HUDEP-2 (cell line): ENCODE results near the gene CHAD.

Experiments
- DNase-seq, 76 experiments: peaks; one replicate each; lab custom pipeline; 2025; ENCODE audit not compliant: unreplicated experiment in 76 of 76; lab: John Stamatoyannopoulos, UW

Gene CHAD

DNA sequence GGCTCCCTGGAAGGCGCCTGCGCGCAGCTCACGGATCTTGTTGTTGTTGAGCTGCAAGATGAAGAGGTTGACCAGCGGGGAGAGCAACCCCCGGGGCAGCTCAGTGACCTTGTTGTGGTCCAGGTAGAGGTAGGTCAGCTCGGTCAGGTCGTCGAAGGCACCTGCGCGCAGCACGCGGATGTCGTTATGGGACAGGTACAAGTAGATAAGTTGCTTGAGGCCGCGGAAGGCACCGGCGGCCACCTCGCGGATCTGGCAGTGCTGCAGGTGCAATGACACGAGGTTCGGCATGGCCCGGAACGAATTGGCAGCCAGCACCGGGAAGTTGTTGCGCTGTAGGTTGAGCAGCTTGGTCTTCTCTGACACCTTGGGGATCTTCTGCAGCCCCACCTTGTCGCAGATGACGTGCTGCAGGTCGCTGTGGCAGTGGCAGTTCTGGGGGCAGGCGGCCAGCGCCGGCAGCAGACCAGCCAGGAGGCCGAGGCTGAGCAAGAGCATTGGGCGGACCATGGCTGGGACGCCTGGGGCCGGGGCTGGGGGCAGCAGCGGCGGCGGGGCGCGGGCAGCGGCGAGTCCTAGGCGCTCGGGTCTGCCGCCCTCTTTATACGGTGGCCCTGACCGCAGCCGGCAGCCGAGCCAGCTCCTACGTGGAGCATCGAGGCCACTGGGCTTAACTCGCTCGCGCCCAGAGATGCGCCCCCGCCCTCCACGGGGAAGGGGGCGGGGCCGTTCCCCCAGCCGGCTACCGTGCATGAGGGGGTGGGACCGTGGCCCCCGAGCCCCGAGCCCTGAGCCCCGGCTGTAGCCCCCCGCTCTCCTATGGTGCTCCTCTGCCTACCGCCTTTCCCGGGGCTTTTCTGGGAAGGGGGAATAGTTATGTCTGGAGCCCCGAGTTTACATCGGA is at the start of gene CHAD:
Gene CHAD (minus strand): TSS at position 577 of the 904 bp plus-strand sequence. CDS start 67 bp downstream, at position 510.
- DNase-seq, result no peak

DNA sequence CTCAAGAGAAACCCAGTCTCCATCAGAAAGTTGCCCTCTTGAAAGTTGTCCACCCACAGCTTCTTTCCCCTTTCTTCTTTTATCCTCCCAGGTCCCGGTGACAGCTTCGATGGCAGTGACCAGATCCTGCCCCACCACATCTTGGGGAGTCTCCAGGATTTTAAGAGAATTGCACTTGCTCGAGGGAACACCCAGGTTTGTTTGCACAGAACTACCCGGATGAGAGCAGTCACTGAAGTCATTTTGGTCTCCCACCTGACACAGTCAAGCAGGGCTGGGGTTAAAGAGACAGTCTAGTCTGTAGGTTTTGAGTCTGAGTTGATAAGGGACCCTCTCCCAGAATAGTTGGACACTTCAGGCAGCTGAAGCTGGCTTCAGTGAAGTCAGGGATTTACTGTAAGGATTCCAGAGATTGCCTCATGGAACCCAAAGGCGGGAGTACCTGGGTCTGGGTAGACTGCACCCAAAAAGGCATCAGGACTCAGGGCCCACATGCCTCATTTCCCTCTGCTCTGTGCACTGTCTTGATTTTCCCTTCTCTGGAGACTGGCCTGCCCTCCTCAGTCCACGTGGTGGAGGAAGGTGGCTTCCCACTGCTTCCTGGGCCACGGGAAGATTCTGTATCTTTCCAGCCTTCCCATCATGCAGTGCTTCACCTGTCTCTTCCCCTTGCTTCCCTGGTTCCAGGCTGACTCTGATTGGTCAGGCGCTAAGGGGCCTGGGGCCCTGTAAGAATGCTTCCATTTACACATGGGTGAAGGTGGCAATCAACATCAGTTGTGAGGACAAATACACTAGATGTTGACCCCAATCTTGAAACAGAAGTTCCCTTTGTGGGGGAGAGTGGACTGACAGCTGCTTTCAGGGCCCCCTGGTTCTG is 49.1 kb upstream of the CHAD start:
- DNase-seq, result no peak

DNA sequence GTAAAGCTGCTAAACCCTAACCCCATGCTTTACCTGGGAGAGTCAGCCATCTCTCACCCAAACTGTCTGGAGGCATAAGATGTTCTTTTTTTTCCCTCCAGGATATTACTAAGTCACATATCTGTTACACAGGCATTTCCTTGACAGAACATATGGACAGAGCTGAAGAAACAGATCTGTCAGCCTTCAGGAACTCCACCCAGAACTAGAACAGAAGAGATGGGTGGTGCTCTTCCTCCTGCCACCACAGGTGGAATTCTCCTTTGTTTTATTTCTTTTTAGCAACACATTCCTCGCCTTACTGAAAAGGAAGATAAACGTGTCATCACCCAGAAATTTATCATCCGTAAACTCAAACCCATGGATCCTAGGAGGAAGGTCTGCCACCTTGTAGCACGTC is 48.3 kb upstream of the CHAD start:
- DNase-seq, result no peak

DNA sequence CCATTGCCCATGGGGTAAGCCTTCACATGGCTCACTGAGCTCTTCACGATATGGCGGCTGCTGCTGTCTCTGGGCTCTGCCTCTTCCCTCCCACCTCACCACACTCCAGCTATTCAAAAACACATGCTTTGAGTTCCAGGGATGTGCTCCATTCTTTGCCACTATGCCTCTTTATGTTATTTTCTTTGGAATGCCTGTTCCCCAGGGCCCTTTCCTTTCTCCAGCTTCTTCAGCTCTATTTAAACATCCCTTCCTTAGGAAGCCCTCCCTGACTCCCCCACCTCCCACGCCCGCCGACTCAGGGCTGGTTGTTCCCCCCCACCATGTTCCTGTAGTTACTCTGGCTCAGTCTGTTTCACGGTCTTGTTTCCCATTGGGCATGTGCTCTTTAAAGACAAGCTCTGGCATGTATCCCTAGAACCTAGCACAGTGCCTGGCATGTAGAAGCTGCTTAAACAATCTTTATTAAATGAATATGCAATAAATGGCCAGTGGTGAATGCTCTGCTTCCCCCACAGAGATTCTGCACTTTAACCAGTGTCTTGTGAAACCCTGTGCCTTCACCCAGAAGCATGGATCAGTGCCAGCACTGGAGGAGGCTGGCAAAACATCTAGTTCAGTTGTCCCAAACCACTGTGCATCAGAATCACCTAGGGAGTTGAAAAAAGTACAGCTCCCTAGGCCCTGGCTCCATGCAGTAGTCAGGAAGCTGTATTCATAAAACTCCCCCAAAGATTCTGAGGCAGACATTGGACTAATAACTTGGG is 46.4 kb upstream of the CHAD start:
- DNase-seq, result peak in 3 of 76 experiments; percentile 7 to 28 (median 7)

DNA sequence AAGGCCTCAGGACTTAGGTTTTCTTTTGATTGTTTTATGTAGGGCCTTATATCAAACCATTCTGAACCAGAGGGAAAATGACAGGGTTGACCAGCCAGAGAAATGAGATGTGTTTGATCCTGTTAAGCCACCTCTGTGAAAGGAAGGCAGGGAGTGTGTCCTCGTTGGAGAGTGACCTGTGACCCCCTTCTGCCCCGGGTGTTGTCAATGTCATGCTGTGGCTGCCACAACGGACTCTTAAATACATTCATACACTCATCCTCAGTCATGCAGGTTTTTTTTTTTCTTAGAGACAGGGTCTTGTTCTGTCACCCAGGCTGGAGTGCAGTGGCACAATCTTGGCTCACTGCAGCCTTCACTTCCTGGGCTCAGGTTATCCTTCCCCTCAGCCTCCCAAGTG is 45.7 kb upstream of the CHAD start:
- no peak for DNase-seq

DNA sequence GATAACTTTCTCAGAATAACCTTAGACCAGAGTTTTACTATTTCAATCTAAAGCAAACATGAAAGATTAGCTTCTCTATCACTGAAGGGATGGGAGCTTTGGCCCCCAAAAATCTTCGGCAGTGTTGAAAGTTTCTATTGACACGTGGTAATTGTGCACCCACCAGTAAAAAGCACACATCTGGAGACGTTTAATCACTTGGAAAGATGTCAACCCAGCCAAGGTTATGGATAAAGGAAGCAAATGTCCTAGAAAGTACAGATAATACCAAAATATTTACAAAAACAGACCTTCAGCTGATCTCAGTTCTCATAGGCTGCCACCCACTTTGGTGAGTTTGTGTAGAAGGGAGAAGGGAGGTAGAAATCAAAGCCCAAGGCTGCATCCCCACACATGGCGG is 44.8 kb upstream of the CHAD start:
- DNase-seq, result no peak

DNA sequence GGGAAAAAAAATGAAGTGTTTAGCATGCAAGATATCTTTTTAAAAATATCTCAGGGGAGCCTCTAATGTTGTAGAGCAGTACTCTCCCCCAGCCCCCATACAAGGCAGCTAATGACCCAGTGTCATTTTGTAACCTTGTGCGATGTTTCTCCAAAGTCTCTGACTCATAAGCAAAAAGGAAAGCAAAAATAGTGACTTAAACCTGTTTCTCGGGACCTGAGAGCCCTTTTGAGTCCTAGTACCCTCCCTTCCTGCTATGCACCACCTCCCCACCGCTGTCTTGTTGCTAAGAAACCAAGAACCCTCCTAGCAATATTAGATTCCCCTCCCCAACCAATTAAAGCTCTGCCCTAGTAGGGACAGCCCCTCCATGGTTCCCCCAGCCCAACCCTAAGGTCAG is 42.4 kb upstream of the CHAD start:
- no peak for DNase-seq

- no peak for DNase-seq
Observed at GRCh38 chr17:50508573-50509460, 40.1 kb upstream of the CHAD start.

DNA sequence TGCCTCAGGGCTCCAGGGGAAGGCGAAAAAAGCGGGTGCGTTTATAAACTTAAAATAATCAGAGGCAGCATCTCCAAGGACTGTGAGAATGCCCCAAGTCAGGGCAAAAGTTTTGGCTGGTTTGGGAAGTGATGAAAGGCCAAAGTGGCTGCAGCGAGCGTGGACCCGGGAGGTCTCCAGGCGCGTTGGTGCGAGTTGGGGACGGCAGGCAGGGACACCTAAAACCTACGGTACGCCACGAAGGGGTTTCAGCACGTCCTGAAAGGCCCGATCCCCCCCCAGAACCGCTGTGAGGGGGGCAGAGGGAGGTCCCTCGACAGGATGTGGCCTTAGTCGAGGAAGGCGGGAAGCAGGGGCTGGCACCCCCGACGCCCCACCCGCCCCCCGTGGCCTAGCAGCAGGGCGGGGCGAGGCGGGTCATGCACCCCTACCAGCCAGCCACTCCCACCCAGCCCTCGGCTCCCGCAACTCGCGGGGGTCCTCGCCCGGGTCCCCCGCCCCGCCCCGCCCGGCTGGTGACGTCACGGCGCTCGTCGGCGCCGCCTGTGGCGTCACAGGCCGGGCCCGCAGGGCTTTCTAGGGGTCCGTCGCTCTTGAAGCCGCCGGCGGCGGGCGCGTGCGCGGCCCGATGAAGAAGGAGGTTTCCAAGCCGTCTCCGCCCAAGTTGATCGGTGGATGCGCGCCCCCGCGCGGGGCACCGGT is 39.3 kb upstream of the CHAD start, which contains the start of gene MYCBPAP:
Gene MYCBPAP (plus strand): TSS at position 569 of the 702 bp plus-strand sequence. CDS start 236 bp downstream, outside the sequence.
- DNase-seq, result peak in 70 of 76 experiments; percentile 12 to 81 (median 61)

GRCh38 chr17:50506298-50506697 is 37.6 kb upstream of the CHAD start:
- DNase-seq, result no peak

GRCh38 chr17:50505591-50506130 is 37.0 kb upstream of the CHAD start:
- no peak for DNase-seq

DNA sequence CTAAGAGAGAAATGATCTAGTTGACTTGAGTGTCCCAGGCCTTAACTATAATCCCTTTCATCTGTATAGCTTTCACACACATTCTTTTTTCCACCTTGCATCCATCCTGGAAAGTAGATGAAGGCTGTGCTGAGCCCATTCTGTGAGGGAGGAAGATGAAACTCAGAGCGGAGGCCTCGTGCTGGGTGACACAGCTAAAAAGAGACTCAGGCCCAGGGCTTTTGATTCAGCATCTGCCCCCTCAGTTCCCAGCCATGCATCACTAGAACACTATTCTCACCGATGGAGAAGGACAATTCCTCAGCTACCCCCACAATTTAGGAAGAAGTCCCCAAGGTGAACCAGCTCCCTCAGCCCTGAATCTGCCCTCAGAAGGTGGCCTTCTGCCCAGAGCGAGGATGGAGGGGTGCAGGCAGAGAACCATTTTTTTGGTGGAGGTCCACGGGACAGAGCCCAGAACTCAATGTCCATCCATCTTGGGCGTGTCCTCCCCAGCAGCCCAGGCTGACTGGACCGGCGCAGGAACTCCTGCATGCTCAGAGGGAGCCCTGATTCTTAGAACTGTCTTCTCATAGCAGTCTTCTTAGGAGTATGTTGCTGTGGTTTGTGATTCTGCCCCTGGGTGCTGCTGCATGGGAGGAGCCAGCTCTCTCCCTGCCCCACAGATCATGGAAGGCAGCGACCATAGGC is 33.8 kb upstream of the CHAD start:
- DNase-seq, result no peak

DNA sequence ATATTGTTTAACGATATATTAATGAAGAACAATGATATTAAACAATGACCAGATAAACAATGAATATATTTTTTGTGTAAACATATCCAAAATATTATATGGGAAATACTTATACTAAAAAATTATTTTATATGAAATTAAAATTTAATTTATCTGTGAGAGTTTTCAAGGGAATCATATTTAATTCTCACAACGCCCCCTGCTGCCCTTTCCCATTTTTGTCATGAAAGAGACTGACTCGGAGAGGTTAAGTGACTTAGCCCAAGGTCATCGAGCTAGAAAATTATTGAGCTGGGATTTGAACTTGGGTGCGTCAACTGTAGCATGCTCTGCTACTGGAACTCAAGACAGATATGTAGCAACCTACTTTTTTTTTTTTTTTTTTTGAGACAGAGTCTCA is 32.4 kb upstream of the CHAD start:
- peak in 24 of 76 experiments; percentile 2 to 37 (median 13) for DNase-seq

- DNase-seq, result no peak
Observed at GRCh38 chr17:50499721-50500120, 31.0 kb upstream of the CHAD start.

GRCh38 chr17:50499270-50499669 is 30.6 kb upstream of the CHAD start:
- no peak for DNase-seq

DNA sequence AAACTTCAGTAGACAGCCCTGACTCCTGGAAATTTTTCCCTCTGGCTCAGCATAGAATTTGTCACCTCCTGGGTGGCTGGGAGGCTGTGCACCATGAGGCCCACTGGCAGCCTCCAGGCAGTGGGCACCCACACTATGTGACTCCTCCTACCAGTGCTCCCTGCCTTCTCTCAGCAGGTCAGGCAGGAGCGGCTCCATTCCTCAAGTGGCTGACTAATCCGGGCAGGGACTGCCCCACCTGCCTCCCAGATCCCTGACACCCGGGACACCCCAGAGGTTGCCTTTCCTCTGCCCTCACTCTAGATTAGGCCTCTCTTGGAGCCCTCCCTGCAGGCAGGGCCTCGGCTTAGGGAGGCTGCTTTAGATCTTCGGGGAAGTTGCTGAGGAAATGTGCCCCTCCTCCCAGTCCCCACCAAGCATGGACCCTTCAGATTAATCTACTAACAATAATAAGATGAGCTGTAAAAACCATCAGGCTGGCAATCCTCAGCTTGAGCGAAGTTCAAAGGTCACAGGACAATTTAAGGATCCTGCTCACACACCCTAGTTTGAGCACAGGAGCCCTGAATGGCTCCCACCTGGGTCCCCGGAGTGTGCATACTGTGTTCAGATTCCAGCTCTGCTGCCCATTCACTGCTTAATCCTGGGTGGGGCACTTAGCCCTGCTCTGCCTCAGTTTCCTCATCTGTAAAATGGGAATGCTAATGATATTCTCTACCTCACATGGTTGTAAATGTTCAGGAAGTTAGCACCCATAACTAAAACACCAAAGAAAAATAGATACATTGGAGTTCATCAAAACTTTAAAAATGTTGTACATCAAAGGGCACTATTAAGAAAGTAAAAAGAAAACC is 29.6 kb upstream of the CHAD start:
- DNase-seq, result no peak

- DNase-seq, result no peak
Observed at GRCh38 chr17:50495918-50496317, 27.2 kb upstream of the CHAD start.
